B cell (primary cell): ENCODE measurements around the gene PCDHGB1.

Experiments used
- CTCF ChIP-seq: fragments of 200-600 bp; IDR thresholded peaks from one replicate; pipeline ENCODE4 v1.8.0; 2022; ENCODE audit warnings: antibody characterized with exemption, mild to moderate bottlenecking
- EZH2 ChIP-seq: IDR thresholded peaks from 2 replicates; pipeline ENCODE4 v1.6.1; 2012; ENCODE audit warnings: borderline replicate concordance, low read depth, mild to moderate bottlenecking, moderate library complexity, low read length; ENCODE audit not compliant: insufficient read depth, poor library complexity, severe bottlenecking

- TF ChIP-seq CTCF (no peak), EZH2 (no peak)
Observed at GRCh38 chr5:141355641-141356040, 5.7 kb downstream of the PCDHGB1 start.
